Measurements from ENCODE around the gene WWTR1. TPM values are rescaled to one million over a fixed set of nuclear protein-coding genes. Genes with fewer than 3 reads are reported as not detected.

Gene WWTR1
- total and polyA plus RNA-seq, 2 of the 4 experiments (the other 2 are of a cell fraction): 38.9 to 65.3 TPM

DNA sequence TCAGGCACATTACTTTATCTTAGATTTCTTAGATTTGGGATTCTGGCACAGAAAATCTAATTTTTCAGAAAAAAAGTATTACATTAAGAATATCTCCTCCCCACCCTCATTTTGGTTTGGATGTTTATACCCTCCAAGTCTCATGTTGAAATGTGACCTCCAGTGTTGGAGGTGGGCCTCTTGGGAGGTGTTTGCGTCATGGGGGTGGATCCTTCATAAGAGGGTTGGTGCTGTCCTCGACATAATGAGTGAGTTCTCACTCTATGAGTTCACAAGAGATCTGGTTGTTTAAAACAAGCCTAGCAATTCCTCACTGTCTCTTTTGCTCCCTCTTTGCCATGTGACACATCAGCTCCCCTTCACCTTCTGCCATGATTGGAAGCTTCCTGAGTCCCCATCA is 45.6 kb upstream of the WWTR1 start:
- peak overlapping the region; percentile 41; the same call in 1 of the 2 replicates for H2AK5ac ChIP-seq (ENCODE audit: low read depth, low read length)
- H3K9me1 ChIP-seq (ENCODE audit: insufficient read depth, low read length): peaks cover 7% of the 10 kb centered on the region
- TF ChIP-seq CHD1 (IDR thresholded peaks at IDR 0.05; ENCODE audit: low read depth, low read length): no peak
- H2AK9ac ChIP-seq (replicated peaks; ENCODE audit: low read depth, low read length, poor library complexity): no peak overlapping the region
- peak overlapping the region; percentile 4; the same call in 1 of the 2 replicates for H3K23ac ChIP-seq (ENCODE audit: low read depth, low read length)
- H3K4me1 ChIP-seq (ENCODE audit: control insufficient read depth, insufficient read depth, low read length): peaks cover 8% of the 10 kb centered on the region
- no TSS peak for BruUV-seq (replicated peaks)
- peak overlapping the region; percentile 74 for H3K18ac ChIP-seq (ENCODE audit: low read depth, low read length)
- ChIA-PET POLR2A (ENCODE audit: unreplicated experiment) (interaction anchor here (0.5 to 0.7 kb wide), 2 partner anchors 207 to 308 kb away, joined by 3 to 4 read pairs; no protein-coding TSS in a partner anchor), CTCF (interaction anchor here (1.8 kb wide), 1 partner anchor 14 kb away, joined by 7 read pairs; no protein-coding TSS in a partner anchor)
- peaks cover 3% of the 10 kb centered on the region for H3K9me3 ChIP-seq (ENCODE audit: control insufficient read depth, insufficient read depth, low read length)
- H2BK5ac ChIP-seq (ENCODE audit: low read depth, low read length, poor library complexity, severe bottlenecking): peak overlapping the region; percentile 53
- intact Hi-C loops (cut with micrococcal nuclease): loop anchor here (5.0 kb wide), 1 partner anchor 46 kb away; the partner anchor contains the start of gene WWTR1
- dilution Hi-C loops (cut with HindIII; ENCODE audit: low sequenced_read_pairs, unreplicated experiment): no loop called here
- peak overlapping the region; percentile 34 for H3K14ac ChIP-seq (replicated peaks; ENCODE audit: low read depth, low read length)
- H3K79me1 ChIP-seq (ENCODE audit: low read depth in 1 of 2, low read length in 2 of 2): no peaks in the 10 kb centered on the region
- WGBS, 2 experiments (ENCODE audit: extremely low coverage in 2 of 2, insufficient read length in 1 of 2): no CpG with 5 or more reads among the region's 2 CpGs
- H3K9ac ChIP-seq (ENCODE audit: low read depth, low read length): no peak overlapping the region
- peak overlapping the region; percentile 21 for H3K27ac ChIP-seq (ENCODE audit: insufficient read depth, low read length)
- peak overlapping the region in 1 of 2 experiments; percentile 11; a peak in 1 of 4 replicates for H4K8ac ChIP-seq (ENCODE audit: low read depth in 2 of 2, low read length in 2 of 2)
- H3K4me3 ChIP-seq (ENCODE audit: insufficient read depth, low read depth, low read length): no peak overlapping the region
- H2BK20ac ChIP-seq (ENCODE audit: low read depth, low read length): peak overlapping the region; percentile 41; the same call in 1 of the 2 replicates
- H2AFZ ChIP-seq (replicated peaks; ENCODE audit: low read length, poor library complexity): no peak overlapping the region
- H4K91ac ChIP-seq (ENCODE audit: insufficient read depth, low read depth, low read length): no peak overlapping the region
- 0 out of 3 replicates have a peak overlapping the region, but pooled peaks have one; percentile 5 for H2BK15ac ChIP-seq (ENCODE audit: low read depth, low read length)
- no peak overlapping the region for H4K5ac ChIP-seq (ENCODE audit: low read depth, low read length)
- peak overlapping the region; percentile 11; the same call in 1 of the 2 replicates for H3K4ac ChIP-seq (ENCODE audit: low read depth, low read length)
- H2BK120ac ChIP-seq (ENCODE audit: low read depth, low read length): peak overlapping the region; percentile 23; the same call in 1 of the 2 replicates
- H4K20me1 ChIP-seq (ENCODE audit: insufficient read depth, low read length): no peaks in the 10 kb centered on the region
- in situ Hi-C loops (cut with MboI; ENCODE audit: low sequenced_read_pairs): loop anchor here (25.0 kb wide), 2 partner anchors 591 to 741 kb away; no protein-coding TSS in a partner anchor
- peak; percentile 49 for DNase-seq
- peak; percentile 49 for ATAC-seq (ENCODE audit: low read depth)
- H3K56ac ChIP-seq (ENCODE audit: extremely low read depth, insufficient read depth, low read length): no peak overlapping the region
- no peaks in the 10 kb centered on the region for H3K27me3 ChIP-seq (ENCODE audit: control insufficient read depth, insufficient read depth, low read length)
- no peak overlapping the region for H3K4me2 ChIP-seq (ENCODE audit: low read depth, low read length)
- H3K36me3 ChIP-seq (ENCODE audit: control insufficient read depth, insufficient read depth, low read length): no peaks in the 10 kb centered on the region

Measured in IMR-90 (cell line).